ENCODE data around the gene PLAC8L1. TPM values are rescaled to one million over a fixed set of nuclear protein-coding genes. Genes with fewer than 3 reads are reported as not detected.

PLAC8L1 gene
- total and polyA plus RNA-seq, 2 of the 4 experiments (the other 2 are of a cell fraction): 0.27 TPM; not detected in 1

DNA sequence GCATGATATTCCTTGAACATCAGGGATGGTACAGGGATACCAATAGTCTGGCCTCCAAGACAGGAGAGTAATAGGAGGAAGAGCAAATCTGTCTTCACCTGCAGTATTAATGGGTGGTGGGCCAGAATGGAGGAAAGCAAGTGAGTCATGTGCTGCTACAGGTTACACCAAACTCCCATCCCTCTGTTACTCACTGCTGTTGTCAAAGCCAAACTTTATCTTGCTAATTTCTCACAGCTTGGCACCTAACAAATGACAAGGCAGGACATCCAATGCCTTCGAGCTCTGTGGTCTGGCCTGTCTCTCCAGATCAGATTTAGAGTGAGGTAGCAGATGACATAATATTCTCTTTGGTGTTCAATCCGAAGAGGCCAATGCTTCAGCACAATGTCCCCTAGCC, 26.8 kb downstream of the PLAC8L1 start:
- POLR2A ChIA-PET (ENCODE audit: unreplicated experiment): no interaction called here
- in situ Hi-C loops (cut with MboI; ENCODE audit: low sequenced_read_pairs): no loop called here
- H3K9me3 ChIP-seq (ENCODE audit: control insufficient read depth, insufficient read depth, low read length): 0 out of 2 replicates have a peak, but pooled peaks cover 2% of the 10 kb centered on the region

More for the DNA sequence above, 26.8 kb downstream of the PLAC8L1 start:
- Histone ChIP-seq H2BK20ac (ENCODE audit: low read depth, low read length) (no peak overlapping the region), H2AK5ac (ENCODE audit: low read depth, low read length) (no peak overlapping the region), H3K4me1 (ENCODE audit: control insufficient read depth, insufficient read depth, low read length) (no peaks in the 10 kb centered on the region), H4K5ac (ENCODE audit: low read depth, low read length) (no peak overlapping the region), H3K56ac (ENCODE audit: extremely low read depth, insufficient read depth, low read length) (no peak overlapping the region), H3K9ac (ENCODE audit: low read depth, low read length) (no peak overlapping the region), H3K9me1 (ENCODE audit: insufficient read depth, low read length) (no peaks in the 10 kb centered on the region), H3K23ac (ENCODE audit: low read depth, low read length) (no peak overlapping the region), H3K27ac (ENCODE audit: insufficient read depth, low read length) (no peak overlapping the region), H4K20me1 (ENCODE audit: insufficient read depth, low read length) (no peaks in the 10 kb centered on the region), H3K36me3 (ENCODE audit: control insufficient read depth, insufficient read depth, low read length) (no peaks in the 10 kb centered on the region), H3K14ac (replicated peaks; ENCODE audit: low read depth, low read length) (no peak overlapping the region), H4K91ac (ENCODE audit: insufficient read depth, low read depth, low read length) (no peak overlapping the region), H4K8ac (ENCODE audit: low read depth in 2 of 2, low read length in 2 of 2) (no peak overlapping the region), H2AFZ (replicated peaks; ENCODE audit: low read length, poor library complexity) (no peak overlapping the region), H2BK120ac (ENCODE audit: low read depth, low read length) (no peak overlapping the region), H3K4me3 (ENCODE audit: insufficient read depth, low read depth, low read length) (no peak overlapping the region), H2BK5ac (ENCODE audit: low read depth, low read length, poor library complexity, severe bottlenecking) (no peak overlapping the region), H3K18ac (ENCODE audit: low read depth, low read length) (no peak overlapping the region), H3K79me1 (ENCODE audit: low read depth in 1 of 2, low read length in 2 of 2) (no peaks in the 10 kb centered on the region), H3K27me3 (ENCODE audit: control insufficient read depth, insufficient read depth, low read length) (peaks cover 15% of the 10 kb centered on the region), H3K4me2 (ENCODE audit: low read depth, low read length) (no peak overlapping the region), H2AK9ac (replicated peaks; ENCODE audit: low read depth, low read length, poor library complexity) (no peak overlapping the region), H2BK15ac (ENCODE audit: low read depth, low read length) (no peak overlapping the region), H3K4ac (ENCODE audit: low read depth, low read length) (no peak overlapping the region)
- DNase-seq (no peak), ATAC-seq (ENCODE audit: low read depth) (no peak)
- intact Hi-C loops (cut with micrococcal nuclease): no loop called here
- TF ChIP-seq, protein P1, sequence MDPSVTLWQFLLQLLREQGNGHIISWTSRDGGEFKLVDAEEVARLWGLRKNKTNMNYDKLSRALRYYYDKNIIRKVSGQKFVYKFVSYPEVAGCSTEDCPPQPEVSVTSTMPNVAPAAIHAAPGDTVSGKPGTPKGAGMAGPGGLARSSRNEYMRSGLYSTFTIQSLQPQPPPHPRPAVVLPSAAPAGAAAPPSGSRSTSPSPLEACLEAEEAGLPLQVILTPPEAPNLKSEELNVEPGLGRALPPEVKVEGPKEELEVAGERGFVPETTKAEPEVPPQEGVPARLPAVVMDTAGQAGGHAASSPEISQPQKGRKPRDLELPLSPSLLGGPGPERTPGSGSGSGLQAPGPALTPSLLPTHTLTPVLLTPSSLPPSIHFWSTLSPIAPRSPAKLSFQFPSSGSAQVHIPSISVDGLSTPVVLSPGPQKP (IDR thresholded peaks at IDR 0.05; ENCODE audit: borderline replicate concordance, low read depth, low read length): no peak
- TF ChIP-seq, protein P2, sequence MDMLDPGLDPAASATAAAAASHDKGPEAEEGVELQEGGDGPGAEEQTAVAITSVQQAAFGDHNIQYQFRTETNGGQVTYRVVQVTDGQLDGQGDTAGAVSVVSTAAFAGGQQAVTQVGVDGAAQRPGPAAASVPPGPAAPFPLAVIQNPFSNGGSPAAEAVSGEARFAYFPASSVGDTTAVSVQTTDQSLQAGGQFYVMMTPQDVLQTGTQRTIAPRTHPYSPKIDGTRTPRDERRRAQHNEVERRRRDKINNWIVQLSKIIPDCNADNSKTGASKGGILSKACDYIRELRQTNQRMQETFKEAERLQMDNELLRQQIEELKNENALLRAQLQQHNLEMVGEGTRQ (IDR thresholded peaks at IDR 0.05; ENCODE audit: low read depth, low read length): no peak
- TF ChIP-seq MAZ (IDR thresholded peaks at IDR 0.05; ENCODE audit: borderline replicate concordance, low read depth, low read length) (no peak), BHLHE40 (IDR thresholded peaks at IDR 0.05; ENCODE audit: low read depth, low read length) (no peak), MAFK (IDR thresholded peaks at IDR 0.05; ENCODE audit: low read depth, low read length) (no peak), RFX5 (IDR thresholded peaks at IDR 0.05; ENCODE audit: low read depth, low read length) (no peak), SMC3 (IDR thresholded peaks at IDR 0.05; ENCODE audit: low read depth, low read length) (no peak), RCOR1 (IDR thresholded peaks at IDR 0.05; ENCODE audit: insufficient replicate concordance, low read length) (no peak), CEBPB (IDR thresholded peaks at IDR 0.05; ENCODE audit: low read depth, low read length) (no peak), MXI1 (IDR thresholded peaks at IDR 0.05; ENCODE audit: borderline replicate concordance, low read depth, low read length) (no peak), NFE2L2 (IDR thresholded peaks at IDR 0.05; ENCODE audit: low read depth, low read length) (no peak), CHD1 (IDR thresholded peaks at IDR 0.05; ENCODE audit: low read depth, low read length) (no peak), RAD21 (IDR thresholded peaks at IDR 0.05; ENCODE audit: low read length) (no peak), FOS (IDR thresholded peaks at IDR 0.05; ENCODE audit: low read depth, low read length) (no peak)
- dilution Hi-C loops (cut with HindIII; ENCODE audit: low sequenced_read_pairs, unreplicated experiment): no loop called here
- no TSS peak for BruUV-seq (replicated peaks)
- CTCF ChIA-PET: no interaction called here
- no CpG with 5 or more reads among the region's 2 CpGs for WGBS, 2 experiments (ENCODE audit: extremely low coverage in 2 of 2, insufficient read length in 1 of 2)

Data from IMR-90 (cell line).